GM12874 (cell line): ENCODE measurements around the gene ATG16L2.

ENCODE experiments used
- TF ChIP-seq, protein P1 (sequence below): IDR thresholded peaks from 2 replicates; pipeline ENCODE4 v1.5.1; 2011; ENCODE audit warnings: low read depth, mild to moderate bottlenecking, control low read depth, low read length, moderate library complexity; ENCODE audit not compliant: insufficient read depth

ATG16L2 gene

DNA sequence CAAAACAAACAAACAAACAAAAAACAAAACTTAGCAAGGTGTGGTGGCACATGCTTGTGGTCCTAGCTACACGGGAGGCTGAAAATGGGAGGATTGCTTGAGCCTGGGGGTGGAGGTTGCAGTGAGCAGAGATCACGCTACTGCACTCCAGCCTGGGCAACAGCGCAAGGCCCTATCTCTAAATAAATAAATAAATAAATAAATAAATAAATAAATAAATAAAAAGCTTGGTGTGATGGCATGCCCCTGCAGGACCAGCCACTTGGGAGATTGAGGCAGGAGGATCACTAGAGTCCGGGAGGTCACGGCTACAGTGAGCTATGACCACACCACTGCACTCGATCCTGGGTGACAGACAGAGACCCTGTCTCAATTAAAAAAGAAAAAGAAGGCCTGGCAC, 11.4 kb upstream of the ATG16L2 start:
- TF ChIP-seq, protein P1, sequence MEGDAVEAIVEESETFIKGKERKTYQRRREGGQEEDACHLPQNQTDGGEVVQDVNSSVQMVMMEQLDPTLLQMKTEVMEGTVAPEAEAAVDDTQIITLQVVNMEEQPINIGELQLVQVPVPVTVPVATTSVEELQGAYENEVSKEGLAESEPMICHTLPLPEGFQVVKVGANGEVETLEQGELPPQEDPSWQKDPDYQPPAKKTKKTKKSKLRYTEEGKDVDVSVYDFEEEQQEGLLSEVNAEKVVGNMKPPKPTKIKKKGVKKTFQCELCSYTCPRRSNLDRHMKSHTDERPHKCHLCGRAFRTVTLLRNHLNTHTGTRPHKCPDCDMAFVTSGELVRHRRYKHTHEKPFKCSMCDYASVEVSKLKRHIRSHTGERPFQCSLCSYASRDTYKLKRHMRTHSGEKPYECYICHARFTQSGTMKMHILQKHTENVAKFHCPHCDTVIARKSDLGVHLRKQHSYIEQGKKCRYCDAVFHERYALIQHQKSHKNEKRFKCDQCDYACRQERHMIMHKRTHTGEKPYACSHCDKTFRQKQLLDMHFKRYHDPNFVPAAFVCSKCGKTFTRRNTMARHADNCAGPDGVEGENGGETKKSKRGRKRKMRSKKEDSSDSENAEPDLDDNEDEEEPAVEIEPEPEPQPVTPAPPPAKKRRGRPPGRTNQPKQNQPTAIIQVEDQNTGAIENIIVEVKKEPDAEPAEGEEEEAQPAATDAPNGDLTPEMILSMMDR = no peak

DNA sequence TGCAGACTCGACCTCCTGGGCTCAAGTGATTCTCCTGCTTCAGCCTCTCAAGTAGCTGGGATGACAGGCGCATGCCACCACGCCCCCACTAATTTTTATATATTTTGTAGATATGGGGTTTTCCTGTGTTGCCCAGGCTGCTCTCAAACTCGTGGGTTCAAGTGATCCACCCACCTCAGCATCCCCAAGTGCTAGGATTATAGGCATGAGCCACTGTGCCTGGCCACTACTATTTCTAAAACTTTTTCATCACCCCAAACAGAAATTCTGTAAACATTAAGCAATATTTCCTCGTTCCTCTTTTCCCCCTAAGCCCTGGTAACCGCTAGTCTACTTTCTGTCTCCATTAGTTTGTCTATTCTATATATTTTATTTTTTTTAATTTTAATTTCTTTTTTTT, 9.0 kb upstream of the ATG16L2 start:
- TF ChIP-seq, protein P1 = no peak

DNA sequence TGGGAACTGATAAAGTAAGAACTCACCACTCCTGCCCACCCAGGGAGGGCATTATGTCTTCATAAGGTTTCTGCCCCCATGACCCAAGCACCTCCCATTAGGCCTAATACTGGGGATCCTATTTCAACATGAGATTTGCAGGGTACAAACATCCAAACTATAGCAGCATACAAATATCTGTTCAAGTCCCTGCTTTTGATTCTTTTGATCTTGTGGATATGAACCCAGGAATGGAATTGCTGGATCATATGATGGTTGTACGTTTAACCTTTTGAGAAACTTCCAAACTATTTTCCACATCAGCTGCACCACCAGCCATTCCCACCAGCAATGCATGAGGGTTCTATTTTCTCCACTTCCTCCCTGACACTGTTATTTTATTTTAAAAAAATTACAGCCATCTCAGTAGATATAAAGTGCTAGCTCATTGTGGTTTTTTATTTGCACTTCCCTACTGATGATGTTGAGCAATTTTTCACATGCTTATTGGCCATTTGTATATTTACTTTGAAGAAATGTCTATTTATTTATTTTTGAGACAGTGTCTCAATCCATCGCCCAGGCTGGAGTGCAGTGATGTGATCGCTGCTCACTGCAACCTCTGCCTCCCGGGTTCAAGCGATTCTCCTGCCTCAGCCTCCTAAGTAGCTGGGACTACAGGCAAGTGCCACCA, 7.1 kb upstream of the ATG16L2 start:
- TF ChIP-seq, protein P1 = no peak

DNA sequence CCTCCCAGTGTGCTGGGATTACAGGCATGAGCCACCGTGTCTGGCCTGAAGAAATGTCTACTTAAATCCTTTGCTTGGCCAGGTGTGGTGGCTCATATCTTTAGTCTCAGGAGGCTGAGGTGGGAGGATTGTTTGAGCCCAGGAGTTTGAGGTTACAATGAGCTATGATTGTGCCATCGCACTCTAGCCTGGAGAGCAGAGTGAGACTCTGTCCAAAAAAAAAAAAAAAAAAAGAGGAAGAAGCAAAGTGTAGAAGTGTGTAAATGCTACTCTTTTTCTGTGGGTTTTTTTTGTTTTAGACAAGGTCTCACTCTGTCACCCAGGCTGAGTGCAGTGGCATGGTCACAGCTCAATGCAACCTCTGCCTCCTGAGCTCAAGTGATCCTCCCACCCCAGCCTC, 6.4 kb upstream of the ATG16L2 start:
- TF ChIP-seq, protein P1 = no peak

DNA sequence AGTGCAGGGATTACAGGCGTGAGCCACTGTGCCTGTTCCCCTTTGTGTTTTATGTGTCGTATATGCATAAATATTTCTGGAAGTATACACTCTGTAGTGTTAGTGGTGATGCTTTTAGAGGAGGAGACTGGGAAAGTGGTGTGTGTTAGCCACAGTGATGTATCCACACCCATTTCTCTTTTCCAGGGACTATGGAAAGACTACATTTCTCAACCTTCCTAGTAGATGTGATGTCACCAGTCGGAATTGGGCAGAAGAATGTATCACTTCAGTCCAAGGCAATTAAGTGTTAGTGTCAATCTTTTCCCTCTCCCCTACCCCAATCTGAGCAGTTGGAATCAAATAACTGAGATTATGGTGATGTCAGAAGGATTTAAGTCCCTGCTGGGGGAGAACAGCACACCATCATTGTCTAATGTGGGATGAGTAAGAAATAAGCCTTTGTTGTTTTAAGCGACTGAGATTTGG, 5.8 kb upstream of the ATG16L2 start:
- TF ChIP-seq, protein P1 = no peak

DNA sequence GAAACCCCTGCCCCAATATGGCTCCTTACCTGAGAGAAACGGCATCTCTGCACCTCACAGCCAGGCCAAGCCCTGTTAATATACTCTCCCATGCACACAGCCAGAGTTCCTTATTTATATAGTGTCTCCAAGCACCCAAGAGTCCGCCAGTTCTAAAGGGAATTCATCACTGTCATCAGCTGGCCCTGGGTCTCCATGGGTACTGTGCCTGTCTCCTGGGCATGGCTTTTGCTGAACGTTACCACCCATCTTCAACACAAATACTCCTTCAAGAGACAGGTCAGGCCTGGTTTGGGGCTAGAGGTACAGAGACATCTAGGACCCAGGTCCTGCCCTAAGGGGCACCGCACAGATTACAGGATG, 1.6 kb upstream of the ATG16L2 start:
- TF ChIP-seq, protein P1 = no peak

DNA sequence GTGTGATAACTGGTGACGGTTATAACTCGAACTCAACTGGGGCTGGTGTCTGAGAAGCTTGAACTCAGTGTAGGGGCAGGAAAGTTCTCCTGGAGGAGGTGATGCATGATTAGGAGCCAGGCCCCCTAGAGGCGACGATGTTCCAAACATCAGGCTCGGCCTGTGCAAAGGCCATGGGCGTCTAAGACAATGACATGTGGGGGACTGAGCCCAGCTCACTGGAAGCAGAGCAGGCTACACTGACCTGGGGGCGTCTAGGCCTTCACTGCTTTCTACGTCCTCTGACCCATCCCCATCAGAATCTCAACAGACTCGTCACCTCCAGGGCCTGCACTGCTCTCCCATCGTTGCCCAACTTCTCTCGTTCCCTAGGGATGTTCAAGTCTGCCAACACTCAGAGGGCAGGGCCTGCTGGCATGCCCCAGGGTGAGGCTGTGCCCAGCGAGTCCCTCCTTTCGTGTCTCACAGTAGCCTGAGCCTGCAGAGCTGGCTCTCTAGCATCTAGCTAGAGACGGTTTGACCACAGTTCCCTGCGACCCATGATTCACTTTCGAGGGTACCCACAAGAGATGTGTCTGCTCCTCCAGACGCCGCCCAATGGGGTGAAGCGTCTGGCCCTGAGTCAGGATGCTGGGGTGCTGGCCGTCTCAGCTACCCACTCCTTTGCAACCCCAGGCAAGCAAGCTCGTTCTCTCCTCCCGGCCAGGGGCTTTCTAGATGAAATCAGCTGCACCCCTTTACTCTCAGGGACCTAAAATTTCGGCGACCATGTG, 1.1 kb upstream of the ATG16L2 start:
- TF ChIP-seq, protein P1 = peak; percentile 81
